Muscle of leg (tissue), 11 donors: ENCODE data around the gene PTPRN2. TPM values are rescaled to one million over a fixed set of nuclear protein-coding genes. Genes with fewer than 3 reads are reported as not detected.
"Not testable (repeated sequence)": the region's sequence is repeated elsewhere in the genome, so short reads cannot be mapped to it uniquely, and the experiment has no call there.

ENCODE experiments used
- DNase-seq: peaks from one replicate; pipeline ENCODE4 v3.0.0; 2013
- H3K27ac ChIP-seq: one replicate; pipeline ENCODE4 v1.5.1; 2013; ENCODE audit warnings: mild to moderate bottlenecking, low read length, control low read depth
- H3K27me3 ChIP-seq: one replicate; pipeline ENCODE4 v1.6.1; 2013; ENCODE audit warnings: low read length; ENCODE audit not compliant: control insufficient read depth, insufficient read depth
- H3K36me3 ChIP-seq: one replicate; pipeline ENCODE4 v1.6.1; 2013; ENCODE audit warnings: low read length; ENCODE audit not compliant: control insufficient read depth, insufficient read depth
- H3K4me1 ChIP-seq: one replicate; pipeline ENCODE4 v1.6.1; 2013; ENCODE audit warnings: low read length; ENCODE audit not compliant: control insufficient read depth, insufficient read depth
- H3K4me3 ChIP-seq: one replicate; pipeline ENCODE4 v1.5.1; 2013; ENCODE audit warnings: low read length, control low read depth
- H3K9me3 ChIP-seq: replicated peaks from 2 replicates; pipeline ENCODE4 v1.6.1; 2013; ENCODE audit warnings: low read depth, low read length; ENCODE audit not compliant: control insufficient read depth
- WGBS: methylation state at CpG from one replicate; pipeline ENCODE4 v1.1.5; 2013; ENCODE audit warnings: missing lambda C conversion rate; ENCODE audit not compliant: insufficient coverage; 5-methylcytosine and 5-hydroxymethylcytosine counted together
- polyA plus RNA-seq, 8 donors: library from polyadenylated mRNA; unstranded; fragments of 120-200 nt; gene quantifications; one replicate each; pipeline versions ENCODE4 v1.2.1 to v1.2.3, GENCODE V29; 2013; ENCODE audit warnings: inconsistent platforms in 1 of 8, low replicate concordance in 1 of 8; ENCODE audit not compliant: insufficient read length in 8 of 8, insufficient read depth in 1 of 8
- total RNA-seq: library from RNA; stranded (reverse); fragments of 120-200 nt; gene quantifications from one replicate; pipeline ENCODE4 v1.2.4, GENCODE V29; 2013

Gene PTPRN2
- total and polyA plus RNA-seq, 9 donors, result 1.4 to 2.9 (median 2.3) TPM

DNA sequence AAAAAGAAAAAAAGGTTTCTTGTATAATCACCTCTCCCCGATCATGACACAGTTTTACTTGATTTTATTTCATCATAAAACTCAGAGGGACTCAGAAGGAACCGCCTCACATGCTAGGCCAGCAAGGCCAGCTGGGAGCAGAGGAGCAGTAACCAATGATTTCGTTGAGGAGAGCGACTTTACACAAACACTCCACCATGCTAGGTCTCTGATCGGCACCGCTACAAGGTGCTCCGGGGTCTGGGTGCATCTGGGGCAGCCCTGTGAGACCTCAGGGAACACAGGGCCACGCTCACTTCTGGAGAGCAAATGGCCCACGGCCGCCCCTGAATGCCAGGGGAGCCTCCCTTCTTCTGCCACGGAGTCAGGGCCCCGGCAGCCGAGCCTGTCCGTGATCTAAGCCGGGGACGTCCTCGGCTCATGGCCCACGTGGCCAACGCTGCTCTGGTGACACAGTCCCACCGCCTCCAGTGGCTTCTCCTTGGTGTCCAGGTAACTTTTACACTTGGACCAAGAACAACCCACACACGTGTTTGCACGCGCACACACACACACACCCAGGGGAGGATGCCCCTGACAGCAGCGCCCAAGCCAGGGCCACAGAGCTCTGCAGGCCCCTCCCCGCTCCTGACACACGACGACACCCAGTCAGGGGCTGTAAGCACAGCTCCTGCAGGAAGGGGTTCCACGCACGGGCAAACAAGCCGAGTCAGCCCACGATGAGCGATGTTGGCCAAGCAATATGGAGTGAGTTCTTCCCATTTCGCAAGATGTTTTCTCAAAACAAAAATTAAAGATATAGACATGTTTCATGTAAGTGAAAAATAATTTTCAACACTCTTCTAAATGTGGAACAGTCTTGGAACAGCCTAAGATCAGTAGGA, 918.5 kb downstream of the PTPRN2 start:
- Histone ChIP-seq H3K27ac (no peak overlapping the region), H3K9me3 (no peaks in the 10 kb centered on the region), H3K36me3 (no peaks in the 10 kb centered on the region), H3K27me3 (peaks cover 52% of the 10 kb centered on the region), H3K4me1 (peaks cover 3% of the 10 kb centered on the region), H3K4me3 (no peak overlapping the region)
- WGBS, result 69% methylated on average over 26 of the region's 33 CpGs
- no peak for DNase-seq

DNA sequence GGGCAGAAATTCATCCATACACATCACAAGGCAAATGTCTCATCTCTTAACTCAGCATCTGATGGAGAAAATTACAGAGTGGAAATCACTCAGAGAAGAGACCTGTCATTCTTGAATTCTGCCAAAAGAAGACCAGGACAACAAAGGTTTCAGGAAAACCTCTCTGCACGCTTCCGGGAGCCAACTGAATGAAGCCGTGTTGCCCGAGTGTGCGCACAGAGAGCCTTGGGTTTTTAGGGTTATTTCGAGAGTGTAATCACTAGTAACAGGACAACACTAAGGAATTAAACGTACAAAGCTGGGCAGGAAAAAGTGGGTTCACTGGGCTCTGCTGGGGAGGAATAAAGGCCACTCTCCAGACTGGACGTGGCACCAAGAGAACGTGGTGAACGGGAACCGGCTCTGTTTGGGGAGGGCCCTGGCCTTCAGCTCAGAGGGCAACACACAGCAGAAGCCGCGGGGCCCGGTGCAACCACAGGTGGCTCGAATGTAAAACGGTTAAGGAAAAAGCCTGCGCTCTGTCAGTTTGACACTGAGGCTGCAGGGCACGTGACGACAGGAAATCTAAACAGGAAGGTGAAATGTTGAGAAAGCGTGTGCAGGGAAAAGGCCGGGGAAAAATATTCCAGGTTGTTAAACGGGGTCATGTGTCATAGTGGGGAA, 919.3 kb downstream of the PTPRN2 start:
- no peak overlapping the region for H3K27ac ChIP-seq
- H3K9me3 ChIP-seq, result no peaks in the 10 kb centered on the region
- 40% methylated on average over 18 of the region's 22 CpGs for WGBS
- H3K4me3 ChIP-seq, result no peak overlapping the region
- peaks cover 5% of the 10 kb centered on the region for H3K4me1 ChIP-seq
- no peak for DNase-seq
- H3K27me3 ChIP-seq, result peaks cover 47% of the 10 kb centered on the region
- H3K36me3 ChIP-seq, result no peaks in the 10 kb centered on the region

GRCh38 chr7:157667731-157668130, 919.9 kb downstream of the PTPRN2 start:
- H3K27ac ChIP-seq, result no peak overlapping the region
- H3K4me1 ChIP-seq, result peaks cover 8% of the 10 kb centered on the region
- no peak for DNase-seq
- peaks cover 45% of the 10 kb centered on the region for H3K27me3 ChIP-seq
- no peak overlapping the region for H3K4me3 ChIP-seq
- 72% methylated on average over 13 of the region's 19 CpGs for WGBS
- H3K36me3 ChIP-seq, result no peaks in the 10 kb centered on the region
- no peaks in the 10 kb centered on the region for H3K9me3 ChIP-seq

DNA sequence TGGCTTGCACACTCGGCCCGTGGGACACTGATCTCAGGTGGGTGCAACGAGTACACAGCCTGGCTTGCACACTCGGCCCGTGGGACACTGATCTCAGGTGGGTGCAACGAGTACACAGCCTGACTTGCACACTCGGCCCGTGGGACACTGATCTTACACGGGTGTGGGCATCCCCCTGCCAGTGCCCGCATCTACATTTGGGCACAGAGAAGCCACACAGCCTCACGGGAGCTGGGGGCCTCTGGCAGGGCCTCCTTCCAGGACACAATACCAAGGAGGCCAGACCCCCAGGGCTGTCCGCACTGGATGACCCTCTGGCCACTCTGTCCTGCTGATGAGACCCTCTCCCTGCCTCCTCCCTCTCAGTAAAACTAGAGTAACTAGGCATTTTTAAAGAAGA, 920.4 kb downstream of the PTPRN2 start:
- no peaks in the 10 kb centered on the region for H3K36me3 ChIP-seq
- no peak for DNase-seq
- peaks cover 8% of the 10 kb centered on the region for H3K4me1 ChIP-seq
- no peak overlapping the region for H3K4me3 ChIP-seq
- H3K27ac ChIP-seq, result no peak overlapping the region
- 82% methylated on average over 11 of the region's 12 CpGs for WGBS
- peaks cover 45% of the 10 kb centered on the region for H3K27me3 ChIP-seq
- no peaks in the 10 kb centered on the region for H3K9me3 ChIP-seq

DNA sequence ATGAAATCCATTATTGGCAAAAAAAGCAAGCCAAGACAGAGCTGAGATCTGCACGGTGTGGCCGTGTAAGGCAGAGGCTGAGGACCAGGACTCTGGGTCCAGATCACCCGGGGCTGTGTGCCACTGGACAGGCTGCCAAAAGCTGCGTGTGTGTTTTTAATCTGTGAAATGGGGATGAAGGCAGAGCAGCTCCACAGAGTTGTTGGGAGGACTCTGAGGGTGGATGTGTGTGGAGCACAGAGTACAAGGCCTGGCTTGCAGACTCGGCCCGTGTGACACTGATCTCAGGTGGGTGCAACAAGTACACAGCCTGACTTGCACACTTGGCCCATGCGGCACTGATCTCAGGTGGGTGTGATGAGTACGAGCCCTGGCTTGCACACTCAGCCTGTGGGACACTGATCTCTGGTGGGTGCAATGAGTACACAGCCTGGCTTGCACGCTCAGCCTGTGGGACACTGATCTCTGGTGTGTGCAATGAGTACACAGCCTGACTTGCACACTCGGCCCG, 921.0 kb downstream of the PTPRN2 start:
- Histone ChIP-seq H3K4me3 (no peak overlapping the region), H3K9me3 (no peaks in the 10 kb centered on the region), H3K4me1 (peaks cover 8% of the 10 kb centered on the region), H3K36me3 (no peaks in the 10 kb centered on the region), H3K27me3 (peaks cover 41% of the 10 kb centered on the region), H3K27ac (no peak overlapping the region)
- no peak for DNase-seq
- 73% methylated on average over 10 of the region's 11 CpGs for WGBS

DNA sequence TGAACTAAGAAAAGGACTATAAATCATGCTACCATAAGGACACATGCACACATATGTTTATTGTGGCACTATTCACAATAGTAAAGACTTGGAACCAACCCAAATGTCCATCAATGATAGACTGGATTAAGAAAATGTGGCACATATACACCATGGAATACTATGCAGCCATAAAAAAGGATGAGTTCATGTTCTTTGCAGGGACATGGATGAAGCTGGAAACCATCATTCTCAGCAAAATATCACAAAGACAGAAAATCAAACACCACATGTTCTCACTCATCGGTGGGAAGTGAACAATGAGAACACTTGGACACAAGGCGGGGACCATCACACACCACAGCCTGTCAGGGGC, 922.0 kb downstream of the PTPRN2 start:
- H3K9me3 ChIP-seq, H3K36me3 ChIP-seq, DNase-seq, H3K27ac ChIP-seq, H3K4me1 ChIP-seq, H3K4me3 ChIP-seq: not testable (repeated sequence)
- peaks cover 39% of the 10 kb centered on the region for H3K27me3 ChIP-seq
- WGBS, result no CpG with 5 or more reads among the region's 2 CpGs

GRCh38 chr7:157664871-157665633, 922.6 kb downstream of the PTPRN2 start:
- Histone ChIP-seq H3K36me3 (no peaks in the 10 kb centered on the region), H3K4me1 (peaks cover 8% of the 10 kb centered on the region), H3K9me3 (no peaks in the 10 kb centered on the region), H3K27ac (no peak overlapping the region), H3K27me3 (peaks cover 33% of the 10 kb centered on the region), H3K4me3 (no peak overlapping the region)
- DNase-seq, result no peak
- 66% methylated on average over 10 of the region's 21 CpGs for WGBS

DNA sequence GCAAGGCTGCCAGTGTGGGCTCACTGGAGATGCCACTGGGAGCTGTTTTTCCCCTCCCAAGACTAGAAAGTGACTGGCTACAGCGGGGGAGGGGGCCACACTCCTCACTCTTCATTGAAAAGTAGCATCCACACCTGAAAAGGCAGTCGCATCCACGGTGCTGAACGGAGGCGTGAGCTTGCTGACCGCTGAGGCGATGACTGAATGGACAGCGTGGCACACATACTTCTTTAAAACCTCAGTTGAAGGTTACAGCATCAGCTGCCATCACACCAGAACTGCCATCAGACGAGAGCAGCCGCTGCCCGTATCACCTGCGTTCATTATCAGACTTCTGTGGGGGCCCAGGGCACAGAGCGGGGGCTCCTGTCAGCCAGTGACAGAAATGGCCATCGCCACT, 923.6 kb downstream of the PTPRN2 start:
- Histone ChIP-seq H3K4me3 (no peak overlapping the region), H3K4me1 (peaks cover 6% of the 10 kb centered on the region), H3K27me3 (peaks cover 23% of the 10 kb centered on the region), H3K27ac (no peak overlapping the region), H3K36me3 (no peaks in the 10 kb centered on the region), H3K9me3 (no peaks in the 10 kb centered on the region)
- no peak for DNase-seq
- 94% methylated on average over 11 of the region's 14 CpGs for WGBS

- Histone ChIP-seq H3K4me1 (peaks cover 4% of the 10 kb centered on the region), H3K4me3 (no peak overlapping the region), H3K27me3 (peaks cover 18% of the 10 kb centered on the region), H3K9me3 (no peaks in the 10 kb centered on the region), H3K27ac (no peak overlapping the region), H3K36me3 (no peaks in the 10 kb centered on the region)
- 45% methylated on average over 32 of the region's 34 CpGs for WGBS
- peak; percentile 36 for DNase-seq
These were observed 924.5 kb downstream of the PTPRN2 start for GRCh38 chr7:157662981-157663716.
